ENCODE results near the gene BTK.

DNA sequence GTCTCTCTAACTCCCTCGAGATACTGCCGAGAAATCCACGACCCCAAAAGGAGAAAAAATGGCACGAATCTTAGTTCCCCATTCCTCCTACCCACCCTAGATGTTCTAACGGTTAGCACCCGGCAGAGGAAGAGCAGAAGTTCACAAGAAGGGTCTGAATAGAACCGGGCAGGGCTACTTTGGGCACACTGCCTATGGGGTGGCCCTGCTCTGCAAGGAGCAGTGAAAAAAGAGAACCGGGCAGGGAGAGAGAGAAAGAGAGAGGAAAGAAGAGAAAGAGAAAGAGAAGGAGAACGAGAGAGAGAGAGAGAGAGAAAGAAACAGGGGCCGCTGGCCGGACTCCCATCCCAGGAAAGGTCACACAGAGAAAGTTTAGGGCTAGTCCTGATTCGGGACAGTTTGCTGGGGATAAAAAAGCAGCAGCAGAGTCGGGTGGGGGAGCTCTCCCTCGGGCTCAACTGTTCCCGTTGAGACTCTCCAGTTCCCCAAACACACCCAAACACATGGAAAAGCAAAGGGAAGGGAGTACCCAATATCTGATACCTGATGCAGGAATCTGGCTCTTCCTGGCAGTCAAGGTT, 21.3 kb upstream of the BTK start:
- TF ChIP-seq, protein P1, sequence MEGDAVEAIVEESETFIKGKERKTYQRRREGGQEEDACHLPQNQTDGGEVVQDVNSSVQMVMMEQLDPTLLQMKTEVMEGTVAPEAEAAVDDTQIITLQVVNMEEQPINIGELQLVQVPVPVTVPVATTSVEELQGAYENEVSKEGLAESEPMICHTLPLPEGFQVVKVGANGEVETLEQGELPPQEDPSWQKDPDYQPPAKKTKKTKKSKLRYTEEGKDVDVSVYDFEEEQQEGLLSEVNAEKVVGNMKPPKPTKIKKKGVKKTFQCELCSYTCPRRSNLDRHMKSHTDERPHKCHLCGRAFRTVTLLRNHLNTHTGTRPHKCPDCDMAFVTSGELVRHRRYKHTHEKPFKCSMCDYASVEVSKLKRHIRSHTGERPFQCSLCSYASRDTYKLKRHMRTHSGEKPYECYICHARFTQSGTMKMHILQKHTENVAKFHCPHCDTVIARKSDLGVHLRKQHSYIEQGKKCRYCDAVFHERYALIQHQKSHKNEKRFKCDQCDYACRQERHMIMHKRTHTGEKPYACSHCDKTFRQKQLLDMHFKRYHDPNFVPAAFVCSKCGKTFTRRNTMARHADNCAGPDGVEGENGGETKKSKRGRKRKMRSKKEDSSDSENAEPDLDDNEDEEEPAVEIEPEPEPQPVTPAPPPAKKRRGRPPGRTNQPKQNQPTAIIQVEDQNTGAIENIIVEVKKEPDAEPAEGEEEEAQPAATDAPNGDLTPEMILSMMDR (IDR thresholded peaks at IDR 0.05; ENCODE audit: insufficient read depth, low read length, poor library complexity, severe bottlenecking), result no peak
- no peak for TF ChIP-seq EZH2phosphoT487 (conservative IDR thresholded peaks at IDR 0.05; ENCODE audit: low read length)

Data from SU-DHL-6 (cell line).